ENCODE results near the gene INS.
"Not testable (repeated sequence)": the region's sequence is repeated elsewhere in the genome, so short reads cannot be mapped to it uniquely, and the experiment has no call there.

The INS gene

DNA sequence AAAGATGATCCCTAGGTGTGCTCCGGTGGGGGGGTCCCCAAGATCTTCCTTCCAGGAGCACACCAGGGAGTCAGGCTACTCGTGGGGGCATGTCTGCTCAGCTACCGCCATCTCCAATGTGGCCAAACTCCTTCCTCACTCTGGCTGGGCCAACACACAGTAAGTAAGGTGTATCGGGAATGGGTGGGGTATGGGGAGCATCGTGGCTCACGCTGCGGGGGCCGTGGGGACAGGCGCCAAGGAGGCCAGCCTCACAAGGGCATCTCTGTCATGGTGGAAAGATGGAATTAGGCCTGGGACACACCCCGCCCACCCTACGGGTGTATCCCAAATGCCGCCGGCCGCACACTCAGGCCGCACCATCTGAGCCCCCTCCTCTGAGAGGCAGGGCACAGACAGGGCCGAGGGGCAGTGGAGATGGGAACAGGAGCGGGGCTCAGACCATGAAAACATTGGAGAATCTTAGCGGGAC is 30.1 kb downstream of the INS start:
- DNase-seq: no peak

DNA sequence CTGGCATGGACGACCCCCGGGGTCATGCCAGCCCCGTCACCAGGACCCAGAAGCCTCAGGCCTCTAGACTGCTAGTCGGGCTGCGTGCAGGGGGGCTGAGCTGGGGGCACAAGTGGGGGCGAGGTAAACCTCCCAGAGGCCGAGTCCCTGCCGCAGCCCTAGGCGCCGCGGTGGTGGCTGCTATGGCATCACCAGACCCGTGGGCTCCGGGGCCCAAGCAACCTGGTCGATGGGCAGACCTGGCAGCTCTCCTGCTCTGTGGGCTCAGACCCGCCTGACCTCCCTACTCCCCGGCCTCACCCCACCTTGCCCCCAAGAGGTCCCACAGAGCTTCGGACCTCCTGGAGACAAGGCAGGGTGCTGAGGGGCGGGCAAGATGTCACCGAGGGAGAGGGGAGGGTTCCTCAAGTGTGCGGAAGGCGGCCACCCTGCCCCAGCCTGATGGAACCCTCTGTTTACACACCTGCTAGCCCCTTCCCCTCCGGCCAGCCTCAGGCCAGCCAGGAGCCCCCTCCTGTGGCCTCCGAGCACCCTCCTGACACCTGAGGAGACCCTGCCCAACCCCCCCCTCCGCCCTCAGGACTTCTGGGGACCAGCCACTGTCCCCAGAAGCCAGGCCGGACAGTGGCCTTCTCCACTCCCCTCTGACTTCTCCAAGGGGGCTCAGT is 31.2 kb downstream of the INS start:
- DNase-seq: no peak

DNA sequence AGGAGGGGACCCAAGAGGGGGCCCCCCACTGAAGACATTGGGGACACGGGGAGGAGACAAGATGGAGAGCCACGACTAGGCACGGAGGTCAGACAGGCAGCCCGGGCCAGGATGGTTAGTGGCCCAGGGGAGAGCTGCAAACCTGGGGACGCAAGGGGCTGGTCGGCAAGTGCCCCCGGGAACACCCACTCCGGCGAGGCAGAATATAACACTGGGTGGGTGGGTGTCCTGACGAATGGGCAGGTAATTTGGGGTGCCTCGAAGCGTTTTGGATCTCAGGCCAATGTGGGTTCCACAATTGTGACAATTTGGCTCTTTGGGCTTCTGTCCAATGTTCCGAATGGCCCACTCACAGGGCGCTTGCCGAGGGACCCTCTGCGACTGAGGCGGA is 31.7 kb downstream of the INS start:
- no peak for DNase-seq

DNA sequence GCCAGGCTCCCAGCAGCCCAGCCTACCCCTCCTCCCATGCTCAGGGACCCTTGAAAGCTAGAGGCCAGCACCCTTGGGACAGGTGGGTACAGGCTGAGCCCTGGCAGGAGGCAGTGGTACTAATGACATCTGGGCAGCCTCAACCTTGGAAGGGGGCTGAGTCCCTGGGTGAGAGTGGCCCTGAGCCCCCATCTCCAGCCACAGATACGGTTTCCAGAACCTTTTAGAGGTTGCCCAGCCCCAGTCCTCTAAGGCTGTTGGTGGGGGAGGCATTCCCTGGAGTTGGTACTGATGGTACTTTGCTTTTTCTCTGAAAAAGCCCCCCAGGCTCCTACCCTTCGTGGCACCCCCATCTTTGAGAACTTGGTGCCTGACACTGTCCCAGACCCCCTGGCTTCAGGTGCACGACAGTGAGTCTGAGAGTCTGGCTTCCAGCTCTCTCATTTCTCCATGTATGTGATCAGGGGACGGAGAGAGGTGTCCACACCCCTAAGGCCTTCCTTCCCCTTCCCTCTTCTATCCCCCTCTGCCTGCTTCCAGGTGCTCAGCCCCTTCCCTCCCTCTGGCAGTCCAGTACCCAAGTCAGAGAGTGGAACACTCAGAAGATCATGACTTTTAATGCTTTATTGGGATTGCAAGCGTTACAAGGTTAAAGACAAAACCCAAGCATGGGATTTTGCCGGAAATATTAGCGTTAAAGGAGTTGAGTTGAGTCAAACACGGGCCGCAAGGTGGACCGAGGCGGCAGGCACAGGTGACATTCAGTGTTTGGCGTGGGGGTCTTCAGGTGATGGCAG is 32.3 kb downstream of the INS start:
- DNase-seq: no peak

DNA sequence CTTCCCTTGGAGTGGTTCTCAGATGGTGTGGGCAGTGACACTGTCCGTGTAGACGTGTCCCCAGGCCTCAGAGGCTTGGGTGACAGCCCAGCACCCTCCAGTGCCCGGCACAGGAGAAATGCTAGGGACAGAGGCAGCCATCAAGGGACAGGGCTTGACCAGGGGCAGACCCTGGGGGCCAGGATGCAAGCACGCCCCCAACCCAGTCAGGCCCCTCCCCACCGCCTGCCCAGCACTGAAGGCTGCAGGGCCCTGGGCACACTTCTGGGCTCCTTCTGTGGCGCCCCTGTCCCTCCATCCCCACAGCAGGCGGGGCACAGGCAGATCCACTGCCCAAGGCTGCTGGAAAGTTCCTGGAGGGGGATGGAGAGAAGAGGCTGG is 32.9 kb downstream of the INS start:
- no peak for DNase-seq

DNA sequence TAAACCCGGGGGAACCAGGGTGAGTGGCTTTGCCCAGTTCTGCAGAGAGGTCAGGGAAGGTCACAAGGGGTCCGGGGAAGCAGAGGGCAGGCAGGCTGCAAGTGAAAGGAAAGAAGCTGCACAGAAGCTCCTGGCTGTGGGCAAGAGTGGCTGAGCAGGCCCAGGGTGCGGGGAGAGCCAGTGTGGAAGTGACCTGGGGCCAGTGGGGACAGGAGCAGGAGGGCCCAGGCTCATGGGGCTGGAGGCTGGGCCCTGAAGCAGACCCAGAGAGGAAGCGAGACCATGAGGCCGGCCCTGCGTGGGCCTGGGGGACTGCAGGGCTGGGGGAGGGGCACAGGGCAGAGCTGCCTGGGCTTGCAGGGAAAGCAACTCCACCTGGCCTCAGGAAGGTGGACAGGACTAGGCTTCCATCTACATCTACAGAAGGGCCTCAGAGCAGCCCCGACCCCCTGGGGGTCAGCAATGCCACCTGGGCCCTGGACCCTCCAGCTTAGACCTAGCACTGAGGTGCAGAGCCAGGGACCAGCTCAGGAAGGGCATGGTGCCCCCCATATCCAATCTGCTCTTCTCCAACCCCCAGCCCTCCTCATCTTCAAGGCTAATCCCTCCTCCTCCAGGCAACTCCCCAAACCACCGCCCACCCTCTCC is 33.4 kb downstream of the INS start:
- no peak for DNase-seq

DNA sequence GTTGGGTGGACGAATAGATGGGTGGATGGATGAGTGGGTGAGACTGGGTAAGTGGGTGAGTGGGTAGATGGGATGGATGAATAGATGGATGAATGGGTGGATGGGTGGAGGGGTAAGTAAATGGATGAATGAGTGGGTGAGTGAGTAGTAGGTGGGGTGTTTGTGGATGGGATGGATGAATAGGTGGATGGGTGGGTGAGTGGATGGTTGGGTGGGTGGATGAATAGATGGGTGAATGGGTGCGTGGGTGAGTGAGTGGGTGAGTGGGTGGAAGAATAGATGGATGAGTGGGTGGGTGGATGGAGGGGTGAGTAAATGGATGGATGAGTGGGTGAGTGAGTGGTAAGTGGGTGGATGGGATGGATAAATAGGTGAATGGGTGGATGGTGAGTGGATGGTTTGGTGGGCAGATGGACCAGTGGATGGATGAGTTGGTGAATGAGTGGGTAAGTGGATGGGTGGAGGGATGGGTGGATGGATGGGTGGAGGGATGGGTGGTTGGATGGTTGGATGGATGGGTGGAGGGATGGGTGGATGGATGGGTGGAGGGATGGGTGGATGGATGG is 34.4 kb downstream of the INS start:
- DNase-seq: no peak

DNA sequence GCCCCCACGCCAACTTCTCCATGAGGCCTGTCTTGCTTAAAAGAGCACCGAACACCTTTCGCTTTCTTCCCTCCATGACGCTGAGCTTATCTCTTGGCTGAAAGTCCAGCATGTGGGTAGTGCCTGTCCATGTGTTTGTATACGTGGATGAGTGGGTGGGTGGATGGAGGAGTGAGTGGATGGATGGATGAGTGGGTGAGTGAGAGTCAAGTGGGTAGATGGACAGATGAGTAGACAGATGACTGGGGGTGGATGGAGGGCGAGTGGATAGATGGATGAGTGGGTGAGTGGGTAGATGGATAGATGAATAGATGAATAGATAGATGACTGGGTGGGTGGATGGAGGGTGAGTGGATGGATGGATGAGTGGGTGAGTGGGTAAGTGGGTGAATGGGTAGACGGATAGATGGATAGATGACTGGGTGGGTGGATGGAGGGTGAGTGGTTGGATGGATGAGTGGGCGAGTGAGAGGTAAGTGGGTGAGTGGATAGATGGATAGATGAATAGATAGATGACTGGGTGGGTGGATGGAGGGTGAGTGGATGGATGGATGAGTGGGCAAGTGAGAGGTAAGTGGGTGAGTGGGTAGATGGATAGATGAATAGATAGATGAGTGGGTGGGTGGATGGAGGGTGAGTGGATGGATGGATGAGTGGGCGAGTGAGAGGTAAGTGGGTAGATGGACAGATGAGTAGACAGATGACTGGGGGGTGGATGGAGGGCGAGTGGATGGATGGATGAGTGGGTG is 36.1 kb downstream of the INS start:
- not testable (repeated sequence) for DNase-seq

DNA sequence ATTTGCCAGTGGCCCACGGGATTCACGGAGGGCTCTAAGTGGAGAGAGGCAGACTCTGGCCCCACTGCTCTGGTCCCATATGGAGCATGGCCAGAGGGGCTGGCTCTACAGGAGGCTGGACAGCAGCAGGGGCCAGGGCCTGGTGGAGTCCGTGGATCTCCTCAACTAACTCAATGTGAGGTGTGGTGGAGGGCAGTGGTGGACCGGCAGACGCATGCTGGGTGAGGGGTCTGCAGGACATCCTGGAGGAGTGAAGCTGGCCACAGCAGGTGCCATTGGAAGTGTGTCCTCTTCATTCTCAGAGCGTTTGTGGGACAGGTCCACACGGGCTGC is 37.4 kb downstream of the INS start:
- no peak for DNase-seq

DNA sequence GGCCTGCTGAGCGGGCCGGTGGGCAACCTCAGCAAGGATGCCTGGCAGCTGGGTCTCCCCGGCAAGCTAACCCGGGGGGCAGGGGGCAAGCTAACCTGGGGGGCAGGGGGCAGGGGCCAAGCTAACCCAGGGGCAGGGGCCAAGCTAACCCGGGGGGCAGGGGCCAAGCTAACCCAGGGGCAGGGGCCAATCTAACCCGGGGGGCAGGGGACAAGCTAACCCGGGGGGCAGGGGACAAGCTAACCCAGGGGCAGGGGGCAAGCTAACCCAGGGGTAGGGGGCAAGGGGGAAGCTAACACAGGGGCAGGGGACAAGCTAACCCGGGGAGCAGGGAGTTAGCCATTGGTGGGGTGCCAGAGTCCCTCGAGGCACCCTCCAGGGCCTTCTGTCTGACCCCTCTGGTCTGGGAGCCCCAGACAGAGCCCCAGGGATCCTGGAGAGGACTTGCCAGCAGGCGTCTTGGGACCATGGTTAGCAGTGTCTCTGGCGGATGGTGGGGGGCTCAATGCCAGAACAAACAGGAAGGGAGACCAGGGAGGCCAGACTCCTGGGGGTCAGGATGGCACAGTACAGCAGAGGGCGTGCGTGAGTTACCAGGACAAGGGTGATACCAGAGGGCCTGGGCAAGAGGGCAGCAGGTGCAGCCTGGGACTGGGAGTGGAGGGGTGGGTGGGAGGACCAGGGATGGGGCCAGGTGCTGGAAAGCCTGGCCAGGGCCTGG is 37.9 kb downstream of the INS start:
- DNase-seq: no peak

DNA sequence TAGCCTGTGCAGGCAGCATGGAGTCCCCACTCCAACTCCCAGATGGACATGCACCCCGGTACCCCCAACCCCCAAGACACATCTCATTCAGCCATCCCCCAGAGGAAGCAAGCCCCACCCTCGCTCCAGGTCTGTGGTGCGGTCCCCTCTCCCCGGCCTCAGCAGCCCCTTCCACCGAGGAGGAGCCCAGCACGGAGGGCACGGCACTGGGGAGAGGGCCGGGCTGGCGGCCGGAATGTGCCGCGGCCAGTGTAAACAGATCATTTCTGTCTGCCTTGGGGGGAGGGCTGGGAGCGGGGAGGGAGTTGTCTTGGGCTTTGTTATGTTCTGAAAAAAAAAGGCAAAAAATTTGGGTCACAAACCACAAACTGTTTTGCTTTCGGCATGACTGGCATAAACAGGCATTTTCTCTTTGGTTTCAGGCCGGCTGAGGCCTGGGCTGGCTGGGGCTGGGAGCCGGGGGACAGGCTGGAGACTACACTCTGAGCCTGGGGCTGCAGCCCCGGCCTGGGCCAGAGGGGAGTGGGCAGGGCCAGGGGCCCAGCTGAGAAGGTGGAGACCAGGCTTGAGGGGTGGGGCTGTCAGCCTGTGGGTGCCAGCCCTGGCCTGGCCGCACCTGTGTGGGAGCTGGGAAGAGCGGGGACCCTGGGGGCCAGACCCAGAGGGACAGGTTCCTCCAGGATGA is 38.6 kb downstream of the INS start:
- no peak for DNase-seq

DNA sequence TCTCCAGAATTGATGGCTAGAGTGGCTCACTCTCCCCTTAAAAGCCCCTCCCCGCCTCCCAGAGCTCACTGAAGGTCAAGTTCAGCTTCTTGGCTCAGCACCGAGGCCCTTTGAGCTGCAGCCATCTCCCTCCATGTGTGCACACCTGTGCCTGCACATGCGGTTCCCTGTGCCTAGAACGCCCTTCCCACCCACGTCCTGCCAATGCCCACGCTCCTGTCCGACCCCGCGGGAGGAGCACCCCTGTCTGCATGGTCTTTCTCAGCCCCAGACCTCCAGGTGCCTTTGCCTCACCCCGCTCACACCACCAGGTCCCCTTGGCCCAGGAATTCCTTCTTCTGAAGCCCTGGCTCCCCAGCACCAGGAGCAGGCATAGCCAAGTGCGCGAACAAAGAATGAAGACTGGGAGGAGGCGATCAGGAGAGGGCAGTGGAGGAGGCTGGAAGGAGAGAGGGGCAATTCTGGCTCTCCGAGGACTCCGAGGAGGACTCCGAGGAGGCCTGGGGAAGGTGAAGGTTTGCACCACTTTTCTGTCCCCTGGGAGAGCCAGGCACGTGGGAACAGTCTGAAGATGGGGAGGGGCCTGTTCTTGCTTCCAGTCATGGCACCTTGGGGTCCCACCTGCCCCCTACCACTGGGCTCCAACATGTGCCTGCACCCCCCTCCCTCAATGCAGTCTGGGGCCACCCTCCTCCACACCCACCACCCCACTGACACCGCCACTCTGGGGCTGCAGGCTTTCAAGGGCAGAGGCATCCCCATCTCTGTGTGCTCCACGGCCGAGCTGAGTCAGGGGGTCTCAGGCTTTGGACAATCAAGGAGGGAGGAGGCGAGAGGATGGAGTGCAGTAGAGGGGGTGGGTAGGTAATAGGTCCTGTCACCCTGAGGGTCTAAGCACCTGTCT is 39.5 kb downstream of the INS start:
- no peak for DNase-seq

DNA sequence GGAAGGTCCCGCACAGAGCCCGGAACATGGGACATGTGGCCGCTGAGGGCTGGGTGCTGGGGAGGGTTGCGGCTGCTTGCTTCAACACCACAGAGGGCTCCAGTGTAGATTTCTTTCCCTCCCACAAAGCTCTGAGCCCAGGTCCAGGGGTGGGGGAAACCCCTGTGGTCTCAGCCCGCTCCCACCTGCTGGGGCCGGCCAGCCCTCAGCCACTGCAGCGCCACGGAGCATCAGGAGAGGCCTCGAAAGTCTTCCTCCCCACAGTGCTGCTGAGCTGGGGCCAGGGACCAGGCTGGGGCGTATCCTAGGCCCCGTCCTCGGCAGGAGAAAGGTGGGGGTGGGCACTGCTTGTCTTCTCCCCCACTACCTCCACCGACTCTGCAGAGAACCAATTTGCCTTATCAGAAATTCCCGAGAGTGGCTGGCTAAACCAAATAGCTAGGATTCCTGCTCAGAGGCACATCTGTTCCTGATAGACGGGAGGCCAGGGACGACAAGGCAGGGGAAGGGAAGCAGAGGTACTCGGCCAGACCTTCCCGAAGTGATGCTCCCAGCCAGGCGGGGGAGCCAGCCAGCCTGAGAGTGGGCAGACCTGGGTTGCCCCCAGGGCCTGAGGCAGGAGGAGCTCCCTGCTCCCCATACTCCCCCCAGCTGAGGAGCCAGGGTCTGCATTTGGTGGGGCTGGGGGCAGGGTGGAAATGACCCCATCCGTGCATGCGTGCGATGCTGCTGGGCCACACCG is 40.5 kb downstream of the INS start:
- no peak for DNase-seq

DNA sequence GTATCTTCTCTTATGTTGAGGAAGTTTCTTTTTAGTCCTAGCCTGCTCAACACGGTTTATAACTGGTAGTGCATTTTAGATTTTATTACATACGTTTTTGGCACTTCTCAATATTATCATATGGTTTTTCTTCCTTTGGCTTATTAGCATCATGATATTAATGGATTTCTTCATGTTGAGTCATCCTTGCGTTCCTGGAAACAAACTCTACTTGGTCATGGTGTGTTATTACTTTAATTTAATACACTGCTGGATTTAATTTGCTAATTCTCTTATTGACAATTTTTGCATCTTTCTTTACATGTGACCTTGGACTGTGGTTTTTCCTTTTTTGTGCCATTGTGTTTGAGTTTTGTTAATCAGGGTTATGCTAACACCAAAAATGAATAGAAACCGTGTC is 42.3 kb downstream of the INS start:
- DNase-seq: no peak

DNA sequence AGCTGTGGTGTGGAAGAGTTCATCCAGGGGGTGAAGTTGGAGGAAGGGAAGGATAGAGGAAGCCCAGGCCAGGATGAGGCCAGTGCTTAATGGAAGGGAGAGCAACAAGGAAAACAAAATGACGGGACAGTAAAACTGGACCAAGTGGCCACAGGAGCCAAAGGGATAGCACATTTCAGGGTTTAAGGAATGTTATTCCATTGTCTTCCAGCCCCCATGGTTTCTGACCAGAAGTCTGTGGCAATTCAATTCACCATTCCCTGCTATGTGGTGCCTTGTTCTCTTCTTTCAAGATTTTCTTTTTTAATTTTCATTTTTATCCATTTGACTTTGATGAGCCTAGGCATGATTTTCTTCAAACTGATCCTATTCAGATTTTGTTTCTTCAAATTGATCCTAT is 44.3 kb downstream of the INS start:
- no peak for DNase-seq

DNA sequence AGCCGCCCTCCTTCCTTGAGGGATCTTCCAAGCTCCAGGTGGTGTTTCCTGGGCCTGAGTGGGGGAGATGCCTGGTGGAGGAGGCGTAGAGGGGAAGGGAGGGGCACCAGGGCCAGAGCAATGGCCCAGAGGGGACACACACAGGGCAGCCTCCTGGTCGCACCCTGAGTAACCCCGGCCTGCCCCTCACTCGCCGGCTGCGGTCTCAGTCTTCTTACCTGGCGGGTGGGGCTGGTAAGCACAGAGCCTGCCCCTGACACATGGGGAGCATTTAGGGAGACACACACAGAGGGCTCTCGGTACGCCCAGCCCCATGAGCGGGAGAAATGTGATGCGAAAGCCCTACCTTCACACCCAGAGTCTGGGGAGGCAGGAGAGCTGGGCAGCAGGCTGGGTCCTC is 45.7 kb downstream of the INS start:
- DNase-seq: no peak

DNA sequence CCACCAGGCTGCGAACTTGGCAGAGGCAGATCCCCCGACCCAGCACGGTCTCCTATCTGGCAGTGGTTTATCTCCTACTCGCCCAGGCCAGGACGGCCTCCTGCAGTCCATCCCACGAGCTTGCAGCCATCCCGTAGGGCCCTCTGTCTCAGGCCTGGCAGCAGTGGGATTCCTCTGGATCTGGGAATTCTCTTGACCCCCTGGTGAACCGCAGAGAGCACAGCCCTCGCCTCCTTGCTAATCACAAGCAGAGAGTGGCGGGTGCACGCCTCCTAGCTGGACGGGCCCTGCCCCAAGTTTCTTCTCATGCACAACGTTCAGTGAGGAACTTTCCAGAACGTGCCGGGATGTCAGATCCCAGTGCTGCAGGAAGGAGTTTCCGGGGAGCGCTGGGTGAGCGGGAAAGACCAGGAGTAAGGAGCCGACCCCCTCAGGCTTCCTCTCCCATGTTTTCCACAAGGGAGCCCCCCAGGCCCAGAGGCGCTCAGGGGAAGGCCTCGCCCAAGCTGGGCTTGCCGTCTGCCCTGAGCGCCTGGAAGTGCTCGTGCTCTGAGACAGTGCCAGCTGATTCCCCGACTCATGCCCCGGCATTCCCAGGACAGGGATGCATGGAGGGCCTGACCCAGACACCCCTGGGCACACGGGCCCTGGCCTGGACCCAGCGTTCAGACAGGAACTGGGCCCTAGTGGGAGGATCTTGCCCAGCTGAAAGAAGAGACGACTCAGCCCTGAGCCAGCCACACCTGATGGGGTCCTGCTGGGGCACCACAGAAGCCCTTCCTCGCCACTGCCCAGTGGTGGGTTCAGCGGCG is 46.4 kb downstream of the INS start:
- no peak for DNase-seq

DNA sequence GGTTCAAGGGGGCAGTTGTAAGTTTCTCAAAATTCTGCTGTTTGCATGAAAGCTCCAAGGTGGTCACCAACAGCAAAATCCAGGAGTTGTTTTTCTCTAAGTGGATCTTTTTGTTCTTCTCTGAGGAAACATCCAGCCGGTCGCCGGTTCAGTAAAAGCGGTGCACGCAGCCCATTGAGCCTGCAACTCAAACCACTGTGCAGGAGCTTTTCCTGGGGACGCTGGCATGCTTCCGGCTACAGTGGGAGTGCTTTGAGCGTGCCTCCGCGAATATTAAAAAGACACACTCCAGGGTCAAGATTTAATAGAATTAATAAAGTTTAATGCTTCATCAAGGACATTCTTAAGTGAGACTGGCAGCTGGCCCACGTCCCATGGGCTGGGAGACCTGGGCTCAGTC is 47.2 kb downstream of the INS start:
- DNase-seq: no peak

DNA sequence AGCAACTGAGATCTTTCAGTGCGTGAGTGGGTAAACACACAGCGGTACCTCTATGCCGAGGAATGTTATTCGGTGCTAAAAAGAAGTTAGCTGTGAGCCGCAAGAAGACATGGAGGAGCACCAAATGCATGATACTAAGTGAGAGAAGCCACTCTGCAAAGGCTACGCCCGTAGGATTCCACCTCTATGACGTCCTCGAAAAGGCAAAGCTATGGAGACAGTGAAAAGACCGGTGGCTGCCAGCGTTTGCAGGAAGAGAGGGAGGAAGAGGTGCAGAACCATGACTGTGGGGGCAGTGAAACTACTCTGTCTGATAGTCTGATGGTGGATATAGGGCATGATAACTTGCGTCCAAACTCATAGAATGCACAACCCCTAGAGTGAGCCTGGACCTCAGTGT is 50.5 kb downstream of the INS start:
- no peak for DNase-seq

Data from stimulated activated CD4-positive, alpha-beta T cell treated with anti-CD3 and anti-CD28 coated beads, Interleukin-15, amount 100 ng/mL, for 24 hours (primary cell).